NCI-H2171 treated with DMSO at 0.1 percent for 48 hours (cell line): ENCODE measurements around the gene NUP214.
A peak's percentile ranks its signal among the peaks of the same experiment; 100 is the strongest.

Experiments used
- DNase-seq: peaks from one replicate; lab custom pipeline; 2025; lab: John Stamatoyannopoulos, UW

Gene NUP214

DNA sequence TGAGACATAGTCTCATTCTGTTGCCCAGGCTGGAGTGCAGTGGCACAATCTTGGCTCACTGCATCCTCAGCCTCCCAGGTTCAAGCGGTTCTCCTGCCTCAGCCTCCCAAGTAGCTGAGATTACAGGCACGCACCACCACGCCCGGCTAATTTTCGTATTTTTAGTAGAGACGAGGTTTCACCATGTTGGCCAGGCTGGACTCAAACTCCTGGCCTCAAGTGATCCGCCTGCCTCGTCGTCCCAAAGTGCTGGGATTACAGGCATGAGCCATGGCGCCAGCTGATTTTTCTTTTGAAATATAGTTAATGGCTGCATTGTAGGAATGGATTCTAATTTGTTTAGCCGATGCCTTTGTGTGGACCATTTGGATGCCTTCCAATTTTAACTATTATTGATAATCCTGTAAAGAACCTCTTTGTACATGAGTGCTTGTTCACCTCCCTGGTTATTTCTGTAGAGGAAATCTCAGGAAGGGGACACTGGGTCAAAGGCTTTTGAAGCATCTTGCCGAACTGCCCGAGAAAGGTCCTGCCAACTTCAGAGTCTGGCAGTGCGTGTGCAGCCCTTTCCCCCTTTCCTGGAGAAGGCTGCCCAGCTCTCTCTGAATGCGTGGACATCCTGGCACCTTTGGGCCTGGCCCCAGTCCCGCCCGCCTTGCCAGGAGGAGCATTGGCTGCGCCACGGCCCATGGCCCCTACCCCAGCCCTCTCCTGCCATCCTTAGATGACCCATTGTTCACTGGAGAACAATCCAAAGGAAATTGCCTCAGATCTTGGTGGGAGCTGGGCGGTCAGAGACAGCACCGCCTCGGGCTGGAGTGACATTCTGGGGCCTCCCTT, 8.9 kb upstream of the NUP214 start:
- no peak for DNase-seq

DNA sequence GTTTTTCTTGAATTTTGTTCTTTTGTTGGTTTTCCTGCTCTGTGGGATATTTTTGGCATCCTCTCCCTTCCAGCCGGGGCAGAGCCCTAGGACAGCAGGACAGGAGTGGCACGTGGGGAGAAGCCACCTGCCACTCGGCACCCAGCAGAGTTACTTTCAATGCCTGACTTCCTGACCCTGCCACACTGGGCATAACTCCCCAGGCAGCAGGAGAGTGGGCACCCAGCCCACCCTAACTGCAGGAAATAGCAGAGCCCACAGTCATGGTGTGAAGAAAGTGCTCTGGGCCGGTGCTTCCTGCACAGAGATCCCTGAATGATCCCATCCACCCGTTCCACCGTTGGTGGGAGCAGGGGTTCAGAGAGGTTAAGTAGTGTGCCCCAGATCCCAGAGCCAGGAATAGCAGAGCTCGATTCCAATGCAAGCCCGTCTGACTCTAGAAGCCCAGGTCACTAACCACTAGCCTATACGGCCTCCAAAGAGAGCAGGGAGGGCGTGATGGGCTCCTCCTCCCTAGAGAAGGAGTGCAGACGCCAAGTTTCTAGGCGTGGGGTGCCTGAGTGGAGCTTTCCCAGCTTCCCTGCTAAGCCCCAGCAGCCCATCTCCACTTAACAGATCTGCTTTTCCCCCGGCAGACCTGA, 8.1 kb upstream of the NUP214 start:
- no peak for DNase-seq

DNA sequence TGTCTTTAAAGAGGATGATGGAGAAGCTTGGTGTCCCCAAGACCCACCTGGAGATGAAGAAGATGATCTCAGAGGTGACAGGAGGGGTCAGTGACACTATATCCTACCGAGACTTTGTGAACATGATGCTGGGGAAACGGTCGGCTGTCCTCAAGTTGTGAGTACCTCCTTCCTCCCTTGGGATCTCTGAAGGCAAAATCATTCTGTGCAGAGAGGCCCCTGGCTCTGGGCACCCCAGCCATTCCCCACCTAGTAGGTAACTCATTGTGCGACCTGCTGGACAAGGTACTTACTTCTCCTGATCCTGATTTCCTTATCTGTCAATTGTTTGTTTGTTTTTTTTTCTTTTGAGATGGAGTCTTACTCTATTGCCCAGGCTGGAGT, 7.6 kb upstream of the NUP214 start:
- no peak for DNase-seq

DNA sequence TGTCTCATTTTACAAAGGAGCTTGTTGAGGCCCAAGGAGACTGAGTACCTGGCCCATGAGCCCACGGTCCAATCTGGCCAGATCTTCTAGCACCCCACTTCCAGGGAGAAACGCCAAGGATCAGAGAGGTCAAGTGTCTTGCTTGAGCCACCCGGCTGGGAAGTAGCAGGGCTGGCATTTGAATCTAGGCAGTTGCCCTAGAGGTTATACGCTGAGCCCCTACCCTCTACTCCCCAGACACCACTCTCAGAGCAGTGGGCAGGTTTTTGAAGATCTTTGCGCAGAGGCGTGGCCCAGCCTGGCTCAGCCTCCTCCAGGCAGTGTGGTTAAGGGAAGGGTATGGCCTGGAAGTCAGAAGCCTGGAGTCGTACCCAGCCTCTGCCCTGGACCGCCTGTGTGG, 5.8 kb upstream of the NUP214 start:
- DNase-seq = no peak

DNA sequence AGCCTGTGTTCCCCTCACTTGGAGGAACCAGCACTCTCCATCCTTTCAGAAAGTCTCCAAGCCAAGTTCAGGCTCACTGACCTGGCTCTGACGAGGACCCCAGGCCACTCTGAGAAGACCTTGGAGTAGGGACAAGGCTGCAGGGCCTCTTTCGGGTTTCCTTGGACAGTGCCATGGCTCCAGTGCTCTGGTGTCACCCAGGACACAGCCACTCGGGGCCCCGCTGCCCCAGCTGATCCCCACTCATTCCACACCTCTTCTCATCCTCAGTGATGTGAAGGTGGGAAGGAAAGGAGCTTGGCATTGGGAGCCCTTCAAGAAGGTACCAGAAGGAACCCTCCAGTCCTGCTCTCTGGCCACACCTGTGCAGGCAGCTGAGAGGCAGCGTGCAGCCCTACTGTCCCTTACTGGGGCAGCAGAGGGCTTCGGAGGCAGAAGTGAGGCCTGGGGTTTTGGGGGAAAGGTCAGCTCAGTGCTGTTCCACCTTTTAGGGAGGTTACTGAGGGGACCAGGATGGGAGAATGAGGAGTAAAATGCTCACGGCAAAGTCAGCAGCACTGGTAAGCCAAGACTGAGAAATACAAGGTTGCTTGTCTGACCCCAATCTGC, 4.7 kb upstream of the NUP214 start:
- no peak for DNase-seq

DNA sequence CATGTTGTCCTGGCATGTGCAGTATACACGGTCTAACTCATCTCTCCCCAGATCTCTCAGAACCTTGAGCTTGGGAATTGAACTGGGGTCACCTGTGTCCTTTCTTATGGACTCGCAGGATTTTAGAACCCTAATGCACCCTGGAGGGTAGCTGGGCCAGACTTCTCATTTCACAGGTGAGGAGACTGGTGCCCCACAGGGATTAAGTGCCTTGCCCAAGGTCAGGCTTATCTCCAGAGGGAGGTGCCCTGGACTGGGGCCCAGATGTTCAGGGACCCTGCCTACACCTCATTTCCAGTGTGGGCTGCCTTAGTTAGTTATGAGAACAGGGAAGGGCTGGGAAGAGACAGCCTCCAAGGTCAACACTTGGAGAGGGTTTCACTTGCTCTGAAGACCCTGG, 4.0 kb upstream of the NUP214 start:
- DNase-seq = no peak

DNA sequence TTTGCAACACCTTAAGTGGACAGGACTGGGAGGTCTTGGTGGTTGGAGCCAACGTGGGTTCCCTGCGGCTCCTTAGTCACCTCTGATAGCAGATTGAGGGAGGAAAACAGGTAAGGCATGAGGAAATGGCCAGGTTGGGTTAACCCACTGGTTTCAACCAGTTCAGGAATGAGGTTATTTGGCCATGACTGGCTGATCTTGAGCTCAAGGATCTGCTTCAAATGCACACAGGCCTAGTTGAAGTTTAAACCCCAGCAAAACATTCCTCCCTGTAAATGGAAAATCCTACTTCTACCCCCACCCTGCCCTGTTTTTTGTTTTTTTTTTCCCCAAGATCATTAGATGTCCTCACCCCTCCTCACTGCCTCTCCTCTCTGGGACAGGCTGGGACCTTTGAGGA, 3.2 kb upstream of the NUP214 start:
- DNase-seq = no peak

DNA sequence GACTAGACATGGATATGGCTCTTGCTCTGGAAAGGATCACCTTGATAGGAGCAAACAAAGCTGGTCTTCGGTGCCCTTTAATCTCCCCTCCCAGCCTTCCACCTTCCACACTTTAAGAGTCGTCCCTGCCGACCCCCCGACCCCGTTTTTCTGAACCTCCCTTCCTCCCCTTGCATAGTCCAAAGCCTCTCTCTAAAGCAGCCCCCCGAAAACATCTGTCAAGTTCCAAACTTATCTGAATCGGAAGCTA, 423 bp upstream of the NUP214 start:
- peak; percentile 61 for DNase-seq

DNA sequence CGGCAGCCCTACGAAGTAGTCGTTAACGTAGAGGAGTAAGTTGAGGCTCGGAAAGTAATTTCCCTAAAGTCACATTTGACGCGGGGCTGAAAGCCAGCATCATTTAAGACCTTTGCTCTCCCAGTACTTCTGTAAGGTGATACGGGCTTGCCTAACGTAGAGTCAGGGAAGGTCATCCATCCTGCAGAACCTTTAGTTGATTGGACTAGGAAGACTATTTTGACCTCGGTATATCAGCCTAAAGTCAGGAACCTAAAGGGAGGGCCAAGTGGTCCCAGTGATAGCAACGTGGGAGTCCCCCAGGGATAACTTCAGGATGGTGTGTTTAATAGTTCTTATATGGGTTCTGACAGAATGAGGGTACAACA, 657 bp downstream of the NUP214 start:
- DNase-seq = no peak

DNA sequence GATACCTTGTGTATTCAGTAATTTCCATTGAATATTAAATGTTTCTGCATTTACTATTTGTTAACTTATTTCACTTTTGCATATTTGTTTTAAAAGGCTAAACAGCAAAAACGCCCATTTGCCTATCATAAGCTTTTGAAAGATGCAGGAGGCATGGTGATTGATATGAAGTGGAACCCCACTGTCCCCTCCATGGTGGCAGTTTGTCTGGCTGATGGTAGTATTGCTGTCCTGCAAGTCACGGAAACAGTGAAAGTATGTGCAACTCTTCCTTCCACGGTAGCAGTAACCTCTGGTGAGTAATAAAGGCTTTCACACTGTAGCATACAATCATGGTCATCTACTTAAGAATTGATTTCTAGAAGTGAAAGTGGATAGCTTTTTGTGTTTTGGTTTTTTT, 3.8 kb downstream of the NUP214 start:
- DNase-seq = no peak

DNA sequence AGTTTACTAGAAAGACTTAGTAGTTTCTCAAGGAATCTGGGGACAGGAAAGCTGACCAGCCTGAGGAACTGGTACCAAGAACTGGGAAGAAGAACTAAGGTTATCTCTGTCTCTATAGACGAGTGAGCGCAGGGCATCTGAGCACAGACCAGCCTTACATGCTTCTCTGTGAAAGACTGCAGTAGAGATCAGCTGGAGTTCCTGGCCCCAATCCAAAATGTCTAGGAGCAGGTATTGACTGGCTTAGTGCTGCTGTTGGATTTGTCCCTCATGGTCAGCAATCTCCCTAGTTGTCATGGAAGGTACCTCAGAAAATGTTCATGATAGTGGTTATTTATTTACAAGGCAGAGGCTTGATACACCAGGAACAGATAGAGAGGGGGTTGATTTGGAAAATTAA, 13.3 kb downstream of the NUP214 start:
- peak; percentile 41 for DNase-seq

DNA sequence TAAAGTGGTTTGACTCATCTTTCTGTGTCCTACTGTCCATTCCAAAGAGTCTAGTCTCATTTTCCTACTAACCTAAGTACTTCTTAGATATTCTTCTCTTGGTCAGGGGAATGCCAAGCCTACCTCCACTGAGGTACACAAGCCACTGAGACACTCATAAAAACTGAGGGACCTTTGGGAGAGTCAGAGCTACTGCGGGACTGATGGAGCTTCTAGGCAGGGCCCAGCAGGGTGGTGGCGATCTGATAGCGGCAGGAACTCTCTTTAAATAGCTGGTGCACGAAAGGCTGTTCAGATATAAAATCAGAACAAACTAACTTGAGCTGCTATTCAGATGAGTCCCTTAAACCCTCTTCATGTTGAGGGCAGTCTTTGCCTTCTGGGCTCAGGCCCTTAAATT, 14.7 kb downstream of the NUP214 start:
- no peak for DNase-seq

DNA sequence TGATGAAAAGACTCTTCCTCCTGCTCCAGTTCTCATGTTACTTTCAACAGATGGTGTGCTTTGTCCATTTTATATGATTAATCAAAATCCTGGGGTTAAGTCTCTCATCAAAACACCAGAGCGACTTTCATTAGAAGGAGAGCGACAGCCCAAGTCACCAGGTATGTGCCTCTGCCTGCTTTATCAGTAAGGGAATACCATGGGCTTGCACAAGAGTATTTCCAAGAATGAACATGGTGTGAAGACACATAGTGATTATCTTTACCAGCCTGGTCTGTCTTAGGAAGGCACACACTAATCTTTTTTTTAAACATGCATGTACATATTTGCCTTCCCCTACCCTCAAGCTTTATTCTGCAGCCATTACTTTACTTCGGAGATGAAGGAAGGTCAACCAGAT, 15.2 kb downstream of the NUP214 start:
- peak; percentile 79 for DNase-seq

DNA sequence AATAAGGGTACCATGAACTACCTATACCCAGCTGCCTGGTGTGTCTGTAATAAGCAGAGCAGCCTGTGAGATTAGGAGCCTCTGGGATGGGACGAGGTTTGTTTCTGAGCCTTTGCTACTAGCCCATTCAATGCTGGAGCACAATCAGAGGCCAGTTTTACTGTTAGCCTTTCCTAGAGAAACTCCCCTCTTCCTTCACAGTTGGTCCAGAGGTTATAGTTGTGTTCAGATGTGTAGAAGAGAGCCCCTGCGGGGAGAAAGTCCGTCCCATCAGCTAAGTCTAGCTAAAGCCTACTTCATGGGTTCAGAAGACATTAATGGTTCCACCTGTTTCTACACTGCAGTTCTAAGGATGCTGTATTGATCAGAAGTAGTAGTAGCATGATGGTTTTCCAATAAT, 16.8 kb downstream of the NUP214 start:
- DNase-seq = no peak

DNA sequence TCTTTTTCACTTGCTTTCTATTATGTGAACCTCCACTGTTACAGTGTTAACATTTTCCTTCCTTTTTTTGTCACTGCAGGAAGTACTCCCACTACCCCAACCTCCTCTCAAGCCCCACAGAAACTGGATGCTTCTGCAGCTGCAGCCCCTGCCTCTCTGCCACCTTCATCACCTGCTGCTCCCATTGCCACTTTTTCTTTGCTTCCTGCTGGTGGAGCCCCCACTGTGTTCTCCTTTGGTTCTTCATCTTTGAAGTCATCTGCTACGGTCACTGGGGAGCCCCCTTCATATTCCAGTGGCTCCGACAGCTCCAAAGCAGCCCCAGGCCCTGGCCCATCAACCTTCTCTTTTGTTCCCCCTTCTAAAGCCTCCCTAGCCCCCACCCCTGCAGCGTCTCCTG, 18.8 kb downstream of the NUP214 start:
- no peak for DNase-seq

DNA sequence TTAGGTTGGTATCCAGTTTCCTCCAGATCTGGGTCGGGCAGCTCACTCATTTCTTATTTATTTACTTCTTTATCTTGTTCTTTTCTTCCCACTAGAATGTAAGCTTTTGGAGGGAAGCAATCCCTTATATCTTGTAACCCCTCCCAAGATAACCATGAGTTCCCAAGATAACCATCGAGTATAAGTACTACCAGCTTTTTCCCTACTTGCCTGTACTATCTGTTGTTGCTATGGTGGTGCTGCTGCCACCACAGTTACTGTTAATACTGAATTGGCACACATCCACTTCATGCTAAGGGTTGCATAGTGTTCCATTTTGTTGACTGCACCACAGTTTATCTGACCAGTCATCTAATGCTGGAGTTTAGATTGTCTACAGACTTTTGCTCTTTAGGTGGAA, 19.9 kb downstream of the NUP214 start:
- no peak for DNase-seq

DNA sequence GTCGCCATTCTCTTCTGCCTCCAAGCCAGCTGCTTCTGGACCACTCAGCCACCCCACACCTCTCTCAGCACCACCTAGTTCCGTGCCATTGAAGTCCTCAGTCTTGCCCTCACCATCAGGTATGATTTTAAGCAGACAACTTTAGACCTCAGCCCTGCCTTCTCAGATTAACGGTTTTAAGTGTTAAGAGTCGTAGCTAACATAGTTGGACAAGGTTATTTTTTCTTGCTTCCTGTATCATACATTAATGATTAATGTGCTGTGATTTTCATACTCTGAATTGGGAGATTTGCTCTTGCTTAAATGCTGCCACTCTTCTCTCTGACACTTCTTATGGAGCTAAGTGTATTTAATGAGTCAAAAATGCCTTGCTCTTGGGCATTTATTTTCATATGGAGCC, 20.8 kb downstream of the NUP214 start:
- no peak for DNase-seq

DNA sequence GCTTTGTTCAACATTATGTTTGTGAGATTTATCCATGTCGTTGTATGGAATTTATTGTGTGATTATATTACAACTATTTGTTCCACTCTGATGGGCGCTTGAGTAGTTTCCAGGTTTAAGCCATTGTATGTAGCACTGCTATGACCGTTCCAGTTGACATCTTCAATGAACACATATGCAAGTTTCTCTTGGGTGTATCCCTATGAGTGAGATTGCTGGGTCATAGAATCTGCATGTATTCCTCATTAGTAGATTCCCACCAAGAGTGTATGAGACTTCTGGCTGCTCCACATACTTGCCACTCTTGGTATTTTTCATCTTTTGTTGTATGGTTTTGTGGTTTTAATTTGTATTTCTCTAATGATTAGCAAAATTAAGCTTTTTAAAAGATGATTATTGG, 22.9 kb downstream of the NUP214 start:
- DNase-seq = no peak

DNA sequence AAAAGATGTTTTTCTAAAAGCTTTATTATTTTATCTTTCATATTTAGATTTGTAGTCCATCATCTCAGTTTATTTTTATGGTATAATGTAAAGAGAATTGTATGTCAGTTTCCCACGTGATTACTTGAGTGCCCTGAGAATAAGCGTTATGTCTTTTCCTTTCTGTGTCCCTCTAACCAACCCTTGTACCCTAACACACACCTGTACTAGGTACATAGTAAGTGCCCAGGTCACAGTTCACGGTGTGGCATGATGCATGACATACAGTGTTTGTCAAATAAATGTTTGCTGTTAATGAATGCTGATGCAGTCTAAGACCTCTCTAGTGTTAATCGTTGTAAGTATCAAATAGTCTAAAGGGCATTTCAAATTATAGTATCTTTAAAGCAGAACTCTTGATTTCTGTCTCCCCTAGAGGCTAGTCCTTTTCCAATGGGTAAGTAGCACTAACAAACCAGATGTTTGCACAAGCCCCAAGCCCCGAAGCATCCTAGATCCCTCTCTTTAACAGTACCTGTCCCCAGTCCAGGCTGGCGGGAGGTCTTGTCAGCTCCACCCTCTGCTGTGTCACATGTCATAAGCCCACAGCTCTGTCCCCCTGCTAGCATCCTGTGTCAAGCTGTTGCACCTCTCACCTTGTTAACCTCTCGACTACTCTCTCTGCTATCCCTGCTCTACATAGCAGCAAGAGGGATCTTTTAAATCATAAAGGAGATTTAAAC, 23.7 kb downstream of the NUP214 start:
- DNase-seq = no peak

DNA sequence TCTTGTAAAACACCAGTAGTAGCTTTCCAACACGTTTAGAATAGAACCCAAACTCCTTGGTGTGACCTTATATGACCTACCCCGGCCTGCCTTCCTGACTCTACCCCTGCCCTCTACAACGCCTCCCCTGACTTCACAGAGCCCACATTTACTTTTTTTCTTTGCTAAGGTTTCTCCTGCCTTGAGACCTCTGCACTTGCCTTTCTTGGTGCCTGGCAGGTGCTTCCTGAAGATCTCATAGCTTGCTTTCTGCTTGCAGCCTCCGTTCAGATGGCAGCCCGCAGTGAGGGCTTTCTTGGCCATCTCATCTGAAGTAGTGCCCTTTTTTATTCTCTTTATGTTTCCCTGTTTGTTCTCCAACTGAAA, 24.3 kb downstream of the NUP214 start:
- no peak for DNase-seq

DNA sequence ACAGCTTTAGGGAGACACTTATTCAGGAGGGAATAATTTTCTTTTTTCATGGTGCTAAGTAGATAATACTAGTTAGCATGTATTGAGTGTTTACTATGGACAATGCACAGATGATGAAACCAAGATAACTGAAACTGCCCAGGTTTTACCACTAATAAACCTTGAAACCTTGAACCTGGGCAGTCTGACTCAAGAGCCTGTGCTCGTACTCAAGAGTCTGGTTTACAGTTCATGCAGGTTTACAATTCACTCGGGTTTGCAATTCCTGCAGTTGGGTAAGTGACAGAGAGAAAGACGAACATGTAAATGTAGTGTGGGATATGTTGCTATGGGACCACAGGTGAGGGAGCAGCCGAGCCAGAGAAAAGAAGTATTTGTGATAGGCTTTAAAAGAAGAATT, 28.2 kb downstream of the NUP214 start:
- DNase-seq = no peak

DNA sequence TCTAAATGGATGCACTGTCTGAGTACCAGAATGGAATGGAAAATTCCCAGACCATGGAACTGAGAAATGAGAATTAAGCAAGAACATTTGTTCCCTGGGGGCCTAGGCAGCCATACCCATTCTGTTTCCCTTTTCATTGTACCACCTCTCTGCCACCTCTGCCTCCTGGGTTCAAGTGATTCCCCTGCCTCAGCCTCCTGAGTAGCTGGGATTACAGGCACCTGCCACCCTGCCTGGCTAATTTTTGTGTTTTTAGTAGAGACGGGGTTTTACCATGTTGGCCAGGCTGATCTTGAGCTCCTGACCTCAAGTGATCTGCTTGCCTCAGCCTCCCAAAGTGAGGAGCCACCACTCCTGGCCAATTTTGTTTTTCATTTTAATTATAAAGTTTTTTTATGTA, 33.3 kb downstream of the NUP214 start:
- peak; percentile 48 for DNase-seq

DNA sequence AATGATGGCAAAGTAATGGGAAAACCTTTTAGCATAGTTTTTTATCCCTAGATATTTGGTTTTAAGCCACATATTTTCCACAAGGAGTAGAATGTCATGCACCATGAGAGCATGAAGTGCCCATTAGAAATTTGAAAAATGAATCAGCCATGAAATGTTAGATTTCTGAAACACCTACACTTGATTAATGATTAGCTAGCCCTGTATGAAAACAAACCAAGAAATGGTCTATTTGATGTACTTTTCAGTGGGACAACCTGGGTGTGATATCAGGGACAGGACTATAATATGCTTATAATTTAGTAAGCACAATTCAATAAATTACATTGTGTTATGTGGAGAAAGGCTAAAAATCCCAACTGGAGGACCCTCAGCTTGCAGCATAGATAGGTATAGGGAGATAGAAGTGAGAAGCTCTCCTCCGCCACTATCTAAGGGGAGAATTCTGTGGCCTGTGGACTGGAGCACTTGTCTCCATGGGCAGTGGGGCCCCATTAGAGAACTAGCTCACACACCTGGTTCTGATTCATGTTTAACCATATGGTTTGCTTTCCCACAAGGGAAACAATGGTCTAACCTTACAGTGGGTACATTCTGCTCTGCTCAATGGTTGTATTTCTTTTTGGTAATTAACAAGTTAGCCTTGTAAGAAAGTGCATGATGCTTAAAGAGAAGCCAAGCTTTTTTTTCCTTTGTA, 35.2 kb downstream of the NUP214 start:
- peak; percentile 27 for DNase-seq
